GM12873 (cell line): ENCODE data around the gene C1RL.

Experiments
- TF ChIP-seq, protein P1 (sequence below): IDR thresholded peaks from 2 replicates; pipeline ENCODE4 v1.5.1; 2012; ENCODE audit warnings: low read depth, mild to moderate bottlenecking, moderate library complexity, low read length, control low read depth; ENCODE audit not compliant: insufficient read depth; ENCODE audit errors: missing control alignments

The C1RL gene

DNA sequence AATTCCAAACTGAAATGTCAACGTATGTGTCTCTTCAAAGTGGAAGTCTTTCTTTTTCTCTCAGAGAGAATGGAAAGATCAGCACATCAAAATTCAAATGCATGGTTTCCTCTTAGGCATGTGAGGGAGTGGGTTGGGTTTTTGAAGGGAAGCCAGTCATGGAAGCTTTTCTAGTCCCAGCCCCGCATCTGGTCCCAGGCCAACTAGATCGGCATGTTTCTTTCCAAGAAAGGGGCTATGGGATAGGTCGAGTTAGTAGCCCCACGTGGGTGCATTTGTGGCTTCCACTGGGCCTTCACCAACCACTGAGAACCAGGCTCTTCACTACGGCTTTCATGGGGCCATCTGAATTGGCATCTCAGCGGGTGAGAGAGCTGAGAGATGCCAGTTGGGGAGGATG is 41.9 kb downstream of the C1RL start:
- TF ChIP-seq, protein P1, sequence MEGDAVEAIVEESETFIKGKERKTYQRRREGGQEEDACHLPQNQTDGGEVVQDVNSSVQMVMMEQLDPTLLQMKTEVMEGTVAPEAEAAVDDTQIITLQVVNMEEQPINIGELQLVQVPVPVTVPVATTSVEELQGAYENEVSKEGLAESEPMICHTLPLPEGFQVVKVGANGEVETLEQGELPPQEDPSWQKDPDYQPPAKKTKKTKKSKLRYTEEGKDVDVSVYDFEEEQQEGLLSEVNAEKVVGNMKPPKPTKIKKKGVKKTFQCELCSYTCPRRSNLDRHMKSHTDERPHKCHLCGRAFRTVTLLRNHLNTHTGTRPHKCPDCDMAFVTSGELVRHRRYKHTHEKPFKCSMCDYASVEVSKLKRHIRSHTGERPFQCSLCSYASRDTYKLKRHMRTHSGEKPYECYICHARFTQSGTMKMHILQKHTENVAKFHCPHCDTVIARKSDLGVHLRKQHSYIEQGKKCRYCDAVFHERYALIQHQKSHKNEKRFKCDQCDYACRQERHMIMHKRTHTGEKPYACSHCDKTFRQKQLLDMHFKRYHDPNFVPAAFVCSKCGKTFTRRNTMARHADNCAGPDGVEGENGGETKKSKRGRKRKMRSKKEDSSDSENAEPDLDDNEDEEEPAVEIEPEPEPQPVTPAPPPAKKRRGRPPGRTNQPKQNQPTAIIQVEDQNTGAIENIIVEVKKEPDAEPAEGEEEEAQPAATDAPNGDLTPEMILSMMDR = no peak

DNA sequence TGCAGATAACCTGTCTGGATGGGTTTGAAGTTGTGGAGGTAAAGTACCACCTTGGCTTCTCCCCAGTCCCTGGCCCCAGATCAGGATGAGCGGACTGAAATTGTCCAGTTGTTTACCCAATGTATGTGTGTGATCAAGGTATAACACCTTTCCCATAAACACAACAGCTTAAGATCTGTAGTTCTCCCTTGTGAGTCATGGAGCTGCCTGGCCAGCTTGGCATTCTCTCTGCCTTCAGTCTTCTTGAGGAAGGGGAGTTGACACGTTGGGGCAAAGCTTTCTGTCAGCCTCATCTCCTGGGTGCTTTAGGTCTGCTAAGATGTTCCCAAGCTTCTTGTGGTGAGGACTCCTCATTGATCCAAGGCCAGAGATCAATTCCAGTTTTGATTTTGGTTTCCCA is 42.4 kb downstream of the C1RL start:
- TF ChIP-seq, protein P1 = no peak

DNA sequence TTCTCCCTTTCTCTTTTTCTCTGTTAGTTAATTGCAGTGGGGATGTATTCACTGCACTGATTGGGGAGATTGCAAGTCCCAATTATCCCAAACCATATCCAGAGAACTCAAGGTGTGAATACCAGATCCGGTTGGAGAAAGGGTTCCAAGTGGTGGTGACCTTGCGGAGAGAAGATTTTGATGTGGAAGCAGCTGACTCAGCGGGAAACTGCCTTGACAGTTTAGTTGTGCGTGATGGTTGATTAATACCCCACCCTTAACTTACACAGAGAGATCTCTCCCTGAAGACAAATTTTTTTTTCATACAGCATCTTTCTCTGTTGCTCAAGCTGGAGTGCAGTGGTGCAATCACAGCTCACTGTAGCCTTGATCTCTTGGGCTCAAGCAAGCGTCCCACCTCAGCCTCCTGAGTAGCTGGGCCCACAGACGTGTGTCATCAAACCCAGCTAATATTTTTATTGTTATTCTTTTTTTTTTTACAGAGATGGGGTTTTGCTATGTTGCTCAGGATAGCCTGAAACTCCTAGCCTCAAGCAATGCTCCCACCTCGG is 43.9 kb downstream of the C1RL start:
- TF ChIP-seq, protein P1 = no peak

DNA sequence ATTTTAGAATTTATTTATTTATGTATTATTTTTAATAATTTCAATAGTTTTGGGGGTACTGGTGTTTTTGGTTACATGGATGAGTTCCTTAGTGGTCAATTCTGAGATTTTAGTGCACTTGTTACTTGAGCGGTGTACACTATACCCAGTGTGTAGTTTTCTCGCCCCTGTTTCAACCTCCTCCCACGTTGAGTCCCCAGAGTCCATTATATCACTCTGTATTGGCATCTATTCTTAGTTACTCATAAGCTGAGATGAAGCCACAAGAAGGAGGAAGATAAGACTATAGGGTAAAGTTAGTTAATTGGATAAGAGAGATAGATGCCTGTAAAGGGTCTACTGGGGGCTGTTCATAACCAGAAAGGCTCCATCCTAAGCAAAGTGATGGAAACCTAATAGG is 44.5 kb downstream of the C1RL start:
- TF ChIP-seq, protein P1 = no peak

DNA sequence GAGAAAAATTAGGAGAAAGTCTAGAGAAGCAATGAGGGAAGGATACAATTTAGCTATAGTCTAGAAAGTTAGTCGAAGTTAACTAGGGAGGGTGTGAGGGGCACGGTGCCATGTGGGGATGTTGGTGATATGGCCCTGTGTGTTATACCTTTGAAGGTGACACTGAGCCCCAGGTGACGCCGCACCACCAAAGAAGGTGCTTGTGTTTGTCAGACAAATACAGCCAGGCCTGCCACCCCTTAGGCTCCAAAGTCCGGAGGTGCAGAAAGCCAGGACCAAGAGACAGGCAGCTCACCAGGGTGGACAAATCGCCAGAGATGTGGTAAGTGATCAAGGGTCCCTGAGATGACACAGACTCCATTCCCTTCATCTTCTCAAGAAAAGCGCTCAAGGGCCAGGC is 47.4 kb downstream of the C1RL start:
- TF ChIP-seq, protein P1 = no peak

DNA sequence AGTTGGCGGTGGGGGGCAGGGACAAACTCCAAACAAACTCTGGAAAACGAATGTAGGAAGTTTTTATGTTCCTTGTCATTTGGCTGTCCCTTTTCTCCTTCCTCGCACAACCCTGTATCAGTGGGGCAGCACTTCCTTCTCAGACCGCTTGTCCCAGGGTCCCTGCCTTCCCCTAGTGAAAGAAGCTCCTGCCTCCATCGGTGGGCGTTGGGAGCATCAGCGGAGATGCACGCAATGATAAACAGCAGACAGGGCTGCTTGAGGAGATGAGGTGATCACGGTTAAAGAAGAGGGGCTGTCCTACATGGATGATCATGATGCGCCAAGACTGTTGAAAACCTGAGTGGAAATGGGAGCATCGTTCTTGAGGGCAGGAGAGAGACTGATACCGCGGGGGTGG is 47.9 kb downstream of the C1RL start:
- TF ChIP-seq, protein P1 = no peak

DNA sequence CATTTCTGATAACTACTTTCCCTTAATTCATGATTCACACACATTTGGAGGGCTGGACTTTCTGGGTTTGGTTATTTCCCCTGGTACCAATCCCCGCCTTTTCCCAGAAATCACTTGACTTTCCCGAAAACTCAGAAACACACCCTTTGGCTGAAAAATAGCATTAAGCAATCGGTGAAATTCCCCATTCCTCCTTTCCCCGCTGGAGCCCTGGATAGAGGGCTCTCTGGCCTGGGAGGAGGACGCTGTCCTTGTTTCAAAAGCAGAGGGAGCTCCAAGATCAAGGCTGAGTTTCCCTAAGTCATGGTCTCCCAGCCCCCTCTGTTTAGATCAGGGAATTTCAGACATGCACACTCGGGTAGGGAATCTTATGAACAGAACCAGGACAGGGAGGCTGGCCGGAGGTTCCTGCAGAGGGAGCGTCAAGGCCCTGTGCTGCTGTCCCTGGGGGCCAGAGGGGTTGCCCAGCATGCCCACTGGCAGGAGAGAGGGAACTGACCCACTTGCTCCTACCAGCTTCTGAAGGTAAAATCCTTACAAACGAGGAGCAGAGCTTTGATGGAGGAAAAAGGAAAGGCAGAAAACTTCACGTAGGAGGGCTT is 48.6 kb downstream of the C1RL start, which contains the start of gene C1S:
Gene C1S (plus strand): TSS at position 366 of the 602 bp plus-strand sequence. CDS start 1,195 bp downstream, outside the sequence.
- TF ChIP-seq, protein P1 = no peak
